H1 (cell line): ENCODE measurements around the gene CP. TPM values are rescaled to one million over a fixed set of nuclear protein-coding genes. Genes with fewer than 3 reads are reported as not detected.
A peak's percentile ranks its signal among the peaks of the same experiment; 100 is the strongest.

Source experiments
- BRCA1 ChIP-seq: IDR thresholded peaks from 2 replicates; pipeline ENCODE4 v1.6.1; 2012; ENCODE audit warnings: low read depth, low read length, improper control_type of control experiment
- CBX5 ChIP-seq: fragments of 300-800, 300-1000 bp; sonication (generic); IDR thresholded peaks from 2 replicates; pipeline ENCODE4 v1.7.1; 2016; ENCODE audit warnings: antibody characterized with exemption, low read length, low read depth
- CHD1 ChIP-seq: IDR thresholded peaks from 2 replicates; pipeline ENCODE4 v1.6.1; 2012; ENCODE audit warnings: low read depth, low read length, improper control_type of control experiment
- HDAC2 ChIP-seq, 2 experiments: fragments of 300-600 bp in 1 of 2; sonication (generic) in 1 of 2; IDR thresholded peaks; 2 replicates each; pipeline ENCODE4 v1.6.1; 2011 to 2012; ENCODE audit warnings: low read depth in 2 of 2, low read length in 2 of 2, mild to moderate bottlenecking in 2 of 2, moderate library complexity in 2 of 2, borderline replicate concordance in 1 of 2, inconsistent platforms in 1 of 2
- JUN ChIP-seq: IDR thresholded peaks from 2 replicates; pipeline ENCODE4 v1.6.1; 2011; ENCODE audit warnings: low read depth, mild to moderate bottlenecking, improper control_type of control experiment, low read length
- JUND ChIP-seq: IDR thresholded peaks from 2 replicates; pipeline ENCODE4 v1.6.1; 2011; ENCODE audit warnings: mild to moderate bottlenecking, improper control_type of control experiment, low read length
- NANOG ChIP-seq: IDR thresholded peaks from 2 replicates; pipeline ENCODE4 v1.6.1; 2011; ENCODE audit warnings: low read length, low read depth, mild to moderate bottlenecking, inconsistent platforms; ENCODE audit not compliant: insufficient read depth, poor library complexity, severe bottlenecking
- NRF1 ChIP-seq: IDR thresholded peaks from 2 replicates; pipeline ENCODE4 v1.6.1; 2011; ENCODE audit warnings: mild to moderate bottlenecking, low read depth, low read length, improper control_type of control experiment
- RNF2 ChIP-seq: fragments of 200-900, 300-1000 bp; sonication (generic); IDR thresholded peaks from 2 replicates; pipeline ENCODE4 v1.7.1; 2016; ENCODE audit warnings: borderline replicate concordance, low read depth, mild to moderate bottlenecking, antibody characterized with exemption, low read length; ENCODE audit not compliant: poor library complexity, severe bottlenecking; ENCODE audit errors: missing control alignments
- RXRA ChIP-seq: IDR thresholded peaks from 2 replicates; pipeline ENCODE4 v1.6.1; 2011; ENCODE audit warnings: low read depth, mild to moderate bottlenecking, low read length, moderate library complexity; ENCODE audit not compliant: insufficient read depth
- SIX5 ChIP-seq: IDR thresholded peaks from 2 replicates; pipeline ENCODE4 v1.6.1; 2011; ENCODE audit warnings: mild to moderate bottlenecking, low read depth, low read length
- SP1 ChIP-seq: IDR thresholded peaks from 2 replicates; pipeline ENCODE4 v1.6.1; 2011; ENCODE audit warnings: low read depth, low read length
- SP4 ChIP-seq: IDR thresholded peaks from 2 replicates; pipeline ENCODE4 v1.6.1; 2012; ENCODE audit warnings: low read length, inconsistent platforms
- TBP ChIP-seq: IDR thresholded peaks from 2 replicates; pipeline ENCODE4 v1.6.1; 2011; ENCODE audit warnings: low read depth, low read length, improper control_type of control experiment
- YY1 ChIP-seq: IDR thresholded peaks from 2 replicates; pipeline ENCODE4 v1.6.1; 2011; ENCODE audit warnings: low read depth, mild to moderate bottlenecking, low read length
- polyA plus RNA-seq, 7 experiments: library from polyadenylated mRNA; depleted of rRNA in 3 of 7; stranded (reverse) in 5 of 7; unstranded in 2 of 7; fragments of >200 nt in 5 of 7; fragments of 200-250 nt in 2 of 7; gene quantifications; 1 replicate in 5 of 7; 2 replicates in 1 of 7; 4 replicates in 1 of 7; pipeline versions ENCODE4 v1.2.1 to v1.2.3, GENCODE V29; 2011 to 2013; ENCODE audit warnings: missing spikeins in 2 of 7, mixed read lengths in 2 of 7
- total RNA-seq: library from RNA; stranded (reverse); fragmentation: NEBNext Ultra II Directional; extraction: Animal tissue kit (Norgen Biotek cat#: 25700); gene quantifications from 2 replicates; pipeline ENCODE4 v1.2.1, GENCODE V29; 2021

The CP gene
- total and polyA plus RNA-seq, 2 of the 8 experiments (the other 6 are each of a cell fraction or from before 2014, with no cell fraction given) = 0.32 to 2.6 TPM

- TF ChIP-seq NANOG (peak; percentile 26), RXRA (no peak), RNF2 (no peak), SIX5 (no peak), SP1 (peak; percentile 39; the same call in 1 of the 2 replicates), TBP (peak; percentile 17; the same call in 1 of the 2 replicates), NRF1 (no peak), JUND (no peak), CBX5 (no peak), HDAC2 (IDR thresholded peaks at IDR 0.05; ENCODE audit: borderline replicate concordance in 1 of 2, low read depth in 2 of 2, low read length in 2 of 2) (peak; percentile 78 to 89; a peak in 3 of 4 replicates), SP4 (no peak), CHD1 (no peak), BRCA1 (no peak), YY1 (no peak), JUN (no peak)
Measured at GRCh38 chr3:149197669-149198068, 24.0 kb downstream of the CP start (continued).
